ENCODE measurements around the gene CFAP52.

The CFAP52 gene

DNA sequence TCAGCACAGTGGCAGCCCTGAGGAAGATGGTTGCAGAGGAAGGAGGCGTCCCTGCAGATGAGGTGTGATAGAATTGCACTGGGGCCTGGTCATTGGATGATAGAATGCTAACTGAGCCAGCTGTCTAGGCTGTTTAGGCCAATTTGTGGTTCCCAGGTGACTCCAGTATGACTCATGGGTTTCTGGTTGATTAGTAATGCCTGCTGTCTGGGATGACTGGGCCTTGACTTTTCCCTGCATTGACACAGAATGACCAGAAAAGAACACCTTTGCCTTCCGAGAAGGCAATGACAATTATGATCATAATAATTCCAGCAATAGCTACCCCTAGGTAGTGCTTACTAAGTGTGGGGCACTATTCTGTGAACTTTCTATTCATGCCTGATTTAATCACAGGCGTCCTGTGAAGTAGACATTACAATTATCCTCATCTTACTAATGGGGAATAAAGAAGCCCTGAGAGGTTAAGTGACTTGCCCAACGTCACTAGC is 100.4 kb downstream of the CFAP52 start:
- H3K36me3 ChIP-seq (ENCODE audit: insufficient read depth, low read length): peaks cover 4% of the 10 kb centered on the region; the same call in 1 of the 2 replicates
- no peak overlapping the region for H3K9ac ChIP-seq (ENCODE audit: low read depth, low read length)
- H3K4me1 ChIP-seq (ENCODE audit: insufficient read depth, low read length): no peaks in the 10 kb centered on the region
- peaks cover 9% of the 10 kb centered on the region; the same call in 1 of the 2 replicates for H3K9me3 ChIP-seq (ENCODE audit: control insufficient read depth, insufficient read depth, low read length)

DNA sequence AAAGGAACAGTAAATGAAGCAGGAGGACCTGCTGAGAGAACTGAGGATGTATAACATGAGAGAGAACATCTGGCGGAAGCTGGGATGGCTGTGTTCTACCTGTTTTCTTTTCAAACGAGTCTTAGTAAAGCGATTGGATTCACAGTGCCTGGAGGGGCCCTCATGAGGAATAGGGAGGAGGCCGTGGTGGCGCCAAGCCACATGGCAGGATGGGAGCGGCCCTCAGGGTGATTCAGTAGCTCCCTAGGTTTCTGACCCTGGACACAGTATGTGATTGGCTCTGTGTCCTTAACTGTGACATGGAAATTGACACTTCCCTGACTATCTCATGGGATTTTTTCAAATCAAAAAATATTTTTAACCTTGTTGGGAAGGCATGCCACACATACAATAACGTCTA is 101.0 kb downstream of the CFAP52 start:
- Histone ChIP-seq H3K9ac (ENCODE audit: low read depth, low read length) (no peak overlapping the region), H3K4me1 (ENCODE audit: insufficient read depth, low read length) (no peaks in the 10 kb centered on the region), H3K9me3 (ENCODE audit: control insufficient read depth, insufficient read depth, low read length) (peaks cover 9% of the 10 kb centered on the region; the same call in 1 of the 2 replicates), H3K36me3 (ENCODE audit: insufficient read depth, low read length) (peaks cover 4% of the 10 kb centered on the region; the same call in 1 of the 2 replicates)

DNA sequence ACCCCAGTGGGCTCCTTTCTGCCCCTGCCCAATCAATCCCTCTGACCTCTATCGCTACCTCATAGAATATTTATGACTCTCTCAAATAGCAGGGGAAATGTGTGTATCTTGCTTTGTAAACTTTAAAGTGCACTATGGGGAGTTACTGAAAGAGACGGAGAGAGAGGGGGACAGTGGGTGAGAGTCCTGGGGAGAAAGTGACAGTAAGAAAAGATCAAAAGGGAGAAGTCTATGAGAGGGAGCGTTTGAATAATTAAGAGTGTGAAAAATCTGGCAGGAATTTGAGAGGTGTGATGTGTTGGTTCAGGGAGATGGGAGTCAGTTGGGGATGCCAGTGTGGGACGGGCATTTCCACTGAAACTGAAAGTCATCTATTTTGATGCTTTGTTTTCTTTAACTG is 101.5 kb downstream of the CFAP52 start:
- no peaks in the 10 kb centered on the region for H3K4me1 ChIP-seq (ENCODE audit: insufficient read depth, low read length)

DNA sequence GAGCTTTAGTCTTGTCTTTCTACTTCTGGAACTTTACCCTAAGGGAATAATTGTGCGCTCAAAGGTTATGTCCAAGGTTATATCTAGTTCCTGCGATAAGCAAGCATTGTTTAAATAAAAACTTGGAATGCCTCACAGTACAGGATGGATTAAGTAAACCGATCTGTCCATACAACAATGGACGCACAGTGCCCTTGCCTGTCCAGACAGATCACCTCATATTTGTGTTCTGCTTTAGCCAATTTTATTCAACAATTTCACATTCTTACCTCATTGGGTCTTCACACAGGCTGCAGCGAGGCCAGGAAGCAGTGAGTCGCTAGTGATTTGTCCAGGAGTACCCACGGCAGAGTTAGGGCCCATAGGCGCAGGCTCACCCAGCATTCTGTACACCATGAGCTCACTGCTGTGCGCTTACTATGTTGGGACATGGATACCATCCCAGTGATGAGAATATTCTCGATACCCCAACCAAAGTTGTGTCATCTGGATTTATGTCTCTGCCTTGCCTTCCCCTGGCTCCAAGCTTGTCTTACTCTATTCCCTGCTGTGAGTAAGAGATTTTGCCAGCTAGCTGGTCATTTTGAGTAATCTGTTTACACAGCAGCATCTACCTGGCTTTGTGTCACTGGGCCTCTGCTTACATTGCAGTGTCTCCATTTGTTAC is 108.6 kb downstream of the CFAP52 start:
- H3K36me3 ChIP-seq (ENCODE audit: insufficient read depth, low read length): peaks cover 4% of the 10 kb centered on the region
- H3K4me1 ChIP-seq (ENCODE audit: insufficient read depth, low read length): no peaks in the 10 kb centered on the region
- peaks cover 5% of the 10 kb centered on the region; the same call in 1 of the 2 replicates for H3K9me3 ChIP-seq (ENCODE audit: control insufficient read depth, insufficient read depth, low read length)
- no peak overlapping the region for H3K9ac ChIP-seq (ENCODE audit: low read depth, low read length)

More for the DNA sequence above, 101.5 kb downstream of the CFAP52 start:
- H3K36me3 ChIP-seq (ENCODE audit: insufficient read depth, low read length): peaks cover 4% of the 10 kb centered on the region; the same call in 1 of the 2 replicates
- H3K9me3 ChIP-seq (ENCODE audit: control insufficient read depth, insufficient read depth, low read length): peaks cover 9% of the 10 kb centered on the region; the same call in 1 of the 2 replicates
- no peak overlapping the region for H3K9ac ChIP-seq (ENCODE audit: low read depth, low read length)
